Left ventricle myocardium superior (tissue), 1 donor: ENCODE measurements around the gene FOXP4. TPM values are rescaled to one million over a fixed set of nuclear protein-coding genes. Genes with fewer than 3 reads are reported as not detected.

Source experiments
- ATAC-seq: fragments of 200-7000 bp; cut with Tn5 transposase; one replicate; pipeline ENCODE4 v1.9.1; 2020; ENCODE audit warnings: mild to moderate bottlenecking, moderate library complexity
- DNase-seq: peaks from one replicate; pipeline ENCODE4 v3.0.0-alpha.2; 2020
- intact Hi-C: fragments of 100-400 bp; cut with micrococcal nuclease; formaldehyde crosslinking; loops from one replicate; pipeline ENCODE4 v1.11.0; 2022
- total RNA-seq: library from RNA; stranded (reverse); fragmentation: NEBNext Ultra II Directional; extraction: Animal tissue kit (Norgen Biotek cat#: 25700); gene quantifications from one replicate; pipeline ENCODE4 v1.2.1, GENCODE V29; 2021
- donor health status: DM: no; HTN: yes; CAD: no; lungs with severe emphysema.

Gene FOXP4
- total RNA-seq, 1 donor from 2014 or later = 16.8 TPM

- intact Hi-C loops = no loop called here
- no peak for ATAC-seq
- no peak for DNase-seq
These were observed 89.2 kb downstream of the FOXP4 start for GRCh38 chr6:41635365-41635764.

GRCh38 chr6:41636833-41637193, 90.6 kb downstream of the FOXP4 start:
- intact Hi-C loops = no loop called here
- no peak for ATAC-seq
- DNase-seq = peak; percentile 46

- DNase-seq (no peak), ATAC-seq (peak; percentile 10)
- intact Hi-C loops = no loop called here
These were observed 91.2 kb downstream of the FOXP4 start for GRCh38 chr6:41637194-41638001.

GRCh38 chr6:41638002-41638934, 92.1 kb downstream of the FOXP4 start, which contains the start of gene MDFI:
MDFI (plus strand) TSS chr6:41638468; CDS start chr6:41638750, 282 bp downstream.
- DNase-seq = no peak
- peak; percentile 24 for ATAC-seq
- intact Hi-C loops = no loop called here

GRCh38 chr6:41638935-41639808, 93.0 kb downstream of the FOXP4 start:
- DNase-seq (no peak), ATAC-seq (peak; percentile 36)
- intact Hi-C loops = no loop called here

- ATAC-seq = no peak
- intact Hi-C loops = no loop called here
- no peak for DNase-seq
These were observed 93.7 kb downstream of the FOXP4 start for GRCh38 chr6:41639809-41640371.

- ATAC-seq (no peak), DNase-seq (no peak)
- intact Hi-C loops = no loop called here
These were observed 94.2 kb downstream of the FOXP4 start for GRCh38 chr6:41640426-41640825.

- intact Hi-C loops = no loop called here
These were observed 95.3 kb downstream of the FOXP4 start for GRCh38 chr6:41641352-41641925.

GRCh38 chr6:41642090-41642959, 96.1 kb downstream of the FOXP4 start:
- ATAC-seq (no peak), DNase-seq (no peak)
- intact Hi-C loops = no loop called here

More at GRCh38 chr6:41641352-41641925, 95.3 kb downstream of the FOXP4 start:
- no peak for ATAC-seq
- DNase-seq = no peak

- ATAC-seq (no peak), DNase-seq (no peak)
- intact Hi-C loops = no loop called here
These were observed 97.0 kb downstream of the FOXP4 start for GRCh38 chr6:41642960-41643898.

- no peak for ATAC-seq
- DNase-seq = no peak
- intact Hi-C loops = no loop called here
These were observed 97.7 kb downstream of the FOXP4 start for GRCh38 chr6:41643899-41644269.

GRCh38 chr6:41644297-41644879, 98.2 kb downstream of the FOXP4 start:
- DNase-seq (no peak), ATAC-seq (no peak)
- intact Hi-C loops = no loop called here

GRCh38 chr6:41645007-41645618, 98.9 kb downstream of the FOXP4 start:
- DNase-seq = no peak
- no peak for ATAC-seq
- intact Hi-C loops = no loop called here

- DNase-seq (no peak), ATAC-seq (no peak)
- intact Hi-C loops = no loop called here
These were observed 100.0 kb downstream of the FOXP4 start for GRCh38 chr6:41646026-41646795.

GRCh38 chr6:41647061-41647511, 100.9 kb downstream of the FOXP4 start:
- intact Hi-C loops = no loop called here
- ATAC-seq = no peak

More at GRCh38 chr6:41647061-41647511, 100.9 kb downstream of the FOXP4 start:
- DNase-seq = no peak
